KMS-11 (cell line): ENCODE results near the gene HIVEP1.
"Not testable (repeated sequence)": the region's sequence is repeated elsewhere in the genome, so short reads cannot be mapped to it uniquely, and the experiment has no call there.

Source experiments
- H2AFZ ChIP-seq: fragments of 200-600 bp; sonication (generic); 2 replicates; pipeline ENCODE4 v1.6.1; 2016; ENCODE audit warnings: antibody characterized with exemption, mixed run types, low read depth
- H3K27ac ChIP-seq: fragments of 200-600 bp; sonication (generic); 2 replicates; pipeline ENCODE4 v1.6.1; 2016; ENCODE audit warnings: mild to moderate bottlenecking, mixed run types
- H3K27me3 ChIP-seq: fragments of 200-600 bp; sonication (generic); 2 replicates; pipeline ENCODE4 v1.6.1; 2017; ENCODE audit warnings: mild to moderate bottlenecking, low read depth, mixed run types, moderate library complexity; ENCODE audit not compliant: insufficient read depth
- H3K36me3 ChIP-seq: fragments of 200-600 bp; sonication (generic); 2 replicates; pipeline ENCODE4 v1.6.1; 2017; ENCODE audit warnings: mild to moderate bottlenecking, mixed run types; ENCODE audit not compliant: insufficient read depth
- H3K4me1 ChIP-seq: fragments of 200-600 bp; sonication (generic); 2 replicates; pipeline ENCODE4 v1.6.1; 2016; ENCODE audit warnings: mild to moderate bottlenecking, low read depth, mixed run types; ENCODE audit not compliant: poor library complexity, severe bottlenecking
- H3K4me2 ChIP-seq: fragments of 200-600 bp; sonication (generic); 2 replicates; pipeline ENCODE4 v1.7.0; 2016; ENCODE audit warnings: mild to moderate bottlenecking, mixed run types
- H3K4me3 ChIP-seq: fragments of 200-600 bp; sonication (generic); IDR thresholded peaks from 2 replicates; pipeline ENCODE4 v1.6.1; 2017; ENCODE audit warnings: low read depth, low read length, mixed read lengths; ENCODE audit not compliant: insufficient read depth
- H3K79me2 ChIP-seq: fragments of 200-600 bp; sonication (generic); 2 replicates; pipeline ENCODE4 v1.6.1; 2016; ENCODE audit warnings: low read depth, mixed run types; ENCODE audit not compliant: insufficient read depth
- H3K9ac ChIP-seq: fragments of 200-600 bp; sonication (generic); 2 replicates; pipeline ENCODE4 v1.6.1; 2016; ENCODE audit warnings: mild to moderate bottlenecking, mixed run types
- H4K20me1 ChIP-seq: fragments of 200-600 bp; sonication (generic); 2 replicates; pipeline ENCODE4 v1.6.1; 2016; ENCODE audit warnings: mild to moderate bottlenecking, mixed run types; ENCODE audit not compliant: insufficient read depth
- TF ChIP-seq, protein P1 (sequence below): fragments of 200-600 bp; sonication (generic); conservative IDR thresholded peaks from 2 replicates; pipeline ENCODE4 v1.6.1; 2017; ENCODE audit warnings: low read depth, mild to moderate bottlenecking, antibody characterized with exemption, low read length, moderate library complexity, mixed read lengths

The HIVEP1 gene

DNA sequence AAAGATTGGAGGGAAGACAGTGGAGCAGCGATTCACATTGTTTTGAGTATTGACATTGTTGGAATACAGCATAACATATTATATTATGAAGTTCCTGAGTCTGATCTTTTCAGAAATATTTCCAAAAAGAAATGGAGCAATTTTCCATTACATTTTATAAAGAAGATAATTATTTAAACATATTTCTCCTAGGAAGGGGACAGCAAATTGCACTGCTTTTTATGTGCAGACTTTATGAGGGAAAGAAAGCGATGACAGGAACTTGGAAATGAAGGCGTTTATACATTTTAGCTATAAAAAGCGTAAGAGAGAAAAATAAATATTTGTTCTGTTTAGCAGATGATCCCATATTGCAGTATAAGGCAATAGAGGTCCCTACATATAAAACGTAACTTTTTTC lies 161.1 kb downstream of the HIVEP1 start:
- no peaks in the 10 kb centered on the region for H3K36me3 ChIP-seq
- TF ChIP-seq, protein P1, sequence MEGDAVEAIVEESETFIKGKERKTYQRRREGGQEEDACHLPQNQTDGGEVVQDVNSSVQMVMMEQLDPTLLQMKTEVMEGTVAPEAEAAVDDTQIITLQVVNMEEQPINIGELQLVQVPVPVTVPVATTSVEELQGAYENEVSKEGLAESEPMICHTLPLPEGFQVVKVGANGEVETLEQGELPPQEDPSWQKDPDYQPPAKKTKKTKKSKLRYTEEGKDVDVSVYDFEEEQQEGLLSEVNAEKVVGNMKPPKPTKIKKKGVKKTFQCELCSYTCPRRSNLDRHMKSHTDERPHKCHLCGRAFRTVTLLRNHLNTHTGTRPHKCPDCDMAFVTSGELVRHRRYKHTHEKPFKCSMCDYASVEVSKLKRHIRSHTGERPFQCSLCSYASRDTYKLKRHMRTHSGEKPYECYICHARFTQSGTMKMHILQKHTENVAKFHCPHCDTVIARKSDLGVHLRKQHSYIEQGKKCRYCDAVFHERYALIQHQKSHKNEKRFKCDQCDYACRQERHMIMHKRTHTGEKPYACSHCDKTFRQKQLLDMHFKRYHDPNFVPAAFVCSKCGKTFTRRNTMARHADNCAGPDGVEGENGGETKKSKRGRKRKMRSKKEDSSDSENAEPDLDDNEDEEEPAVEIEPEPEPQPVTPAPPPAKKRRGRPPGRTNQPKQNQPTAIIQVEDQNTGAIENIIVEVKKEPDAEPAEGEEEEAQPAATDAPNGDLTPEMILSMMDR = no peak
- H3K4me2 ChIP-seq = no peak overlapping the region
- no peaks in the 10 kb centered on the region for H3K79me2 ChIP-seq
- H3K4me3 ChIP-seq = no peak overlapping the region
- H4K20me1 ChIP-seq = no peaks in the 10 kb centered on the region
- H3K27ac ChIP-seq = no peak overlapping the region
- no peak overlapping the region for H2AFZ ChIP-seq
- no peaks in the 10 kb centered on the region for H3K27me3 ChIP-seq
- no peak overlapping the region for H3K9ac ChIP-seq
- H3K4me1 ChIP-seq = no peaks in the 10 kb centered on the region

DNA sequence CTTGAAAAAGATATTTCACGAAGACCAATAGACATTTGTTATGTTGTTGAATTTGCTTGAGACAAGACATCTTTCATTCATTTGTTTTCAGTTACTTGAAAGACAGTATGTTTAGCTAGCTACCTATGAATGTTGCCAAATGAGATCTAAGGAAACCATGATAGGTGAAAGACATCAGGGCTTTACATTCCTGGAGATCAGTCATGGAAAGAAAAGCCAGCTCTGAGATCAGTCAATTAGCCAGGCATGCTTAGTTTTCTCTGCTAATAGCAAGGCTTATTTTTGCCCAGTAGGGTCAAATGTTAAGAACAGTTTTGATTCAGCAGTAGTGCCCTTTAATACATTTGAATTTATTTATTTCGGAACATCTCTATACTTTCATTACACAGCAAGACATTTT lies 161.5 kb downstream of the HIVEP1 start:
- Histone ChIP-seq H3K4me3 (no peak overlapping the region), H4K20me1 (no peaks in the 10 kb centered on the region), H3K9ac (no peak overlapping the region), H3K36me3 (no peaks in the 10 kb centered on the region), H3K4me1 (no peaks in the 10 kb centered on the region), H2AFZ (no peak overlapping the region), H3K79me2 (no peaks in the 10 kb centered on the region), H3K27me3 (no peaks in the 10 kb centered on the region), H3K4me2 (no peak overlapping the region), H3K27ac (no peak overlapping the region)
- TF ChIP-seq, protein P1 = no peak

DNA sequence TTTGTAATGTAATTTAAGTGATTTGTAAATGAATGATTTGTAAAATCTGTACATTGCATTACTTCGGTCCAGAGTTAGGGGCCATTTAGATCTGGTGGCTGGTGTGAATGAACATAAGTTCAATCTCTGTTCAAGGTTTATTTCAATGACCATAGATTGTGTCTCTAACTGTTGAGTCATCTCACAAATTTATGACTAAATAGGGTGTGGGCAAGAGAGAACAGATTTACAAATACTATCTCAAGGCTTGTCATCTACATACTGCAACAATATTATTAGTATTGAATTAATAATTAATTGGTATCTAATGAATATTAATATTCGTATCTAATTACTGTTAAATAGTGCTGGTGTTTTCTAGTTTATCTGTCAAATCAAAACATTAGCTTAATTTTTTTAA lies 162.8 kb downstream of the HIVEP1 start:
- no peak overlapping the region for H3K27ac ChIP-seq
- TF ChIP-seq, protein P1 = no peak
- no peaks in the 10 kb centered on the region for H3K4me1 ChIP-seq
- H3K27me3 ChIP-seq = no peaks in the 10 kb centered on the region
- no peaks in the 10 kb centered on the region for H4K20me1 ChIP-seq
- no peaks in the 10 kb centered on the region for H3K36me3 ChIP-seq
- H3K79me2 ChIP-seq = no peaks in the 10 kb centered on the region
- H2AFZ ChIP-seq = no peak overlapping the region
- H3K4me2 ChIP-seq = no peak overlapping the region
- no peak overlapping the region for H3K9ac ChIP-seq
- no peak overlapping the region for H3K4me3 ChIP-seq

DNA sequence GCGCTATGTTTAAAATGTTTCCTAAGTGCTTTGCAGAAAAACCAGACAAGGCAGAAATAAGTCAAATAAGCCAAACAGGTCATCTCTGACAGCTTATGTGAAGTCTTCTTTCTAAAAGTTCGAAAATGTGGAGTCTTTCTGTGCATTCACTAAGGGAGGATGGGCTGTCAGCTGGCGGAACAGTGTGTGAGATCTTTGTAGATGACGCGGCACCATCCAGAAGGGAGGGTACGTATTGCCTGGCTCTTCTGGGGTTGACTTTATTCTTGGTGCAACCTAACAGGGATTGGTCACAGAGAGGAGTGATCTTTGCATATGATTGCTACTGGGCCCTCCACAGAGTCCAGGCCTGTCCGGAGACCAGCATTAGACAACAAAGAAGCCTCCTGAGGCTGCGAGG lies 163.5 kb downstream of the HIVEP1 start:
- Histone ChIP-seq H3K4me1 (no peaks in the 10 kb centered on the region), H3K4me3 (no peak overlapping the region), H3K36me3 (no peaks in the 10 kb centered on the region), H2AFZ (no peak overlapping the region), H3K79me2 (no peaks in the 10 kb centered on the region), H3K9ac (no peak overlapping the region), H4K20me1 (no peaks in the 10 kb centered on the region), H3K27ac (no peak overlapping the region), H3K27me3 (no peaks in the 10 kb centered on the region), H3K4me2 (no peak overlapping the region)
- TF ChIP-seq, protein P1 = no peak

DNA sequence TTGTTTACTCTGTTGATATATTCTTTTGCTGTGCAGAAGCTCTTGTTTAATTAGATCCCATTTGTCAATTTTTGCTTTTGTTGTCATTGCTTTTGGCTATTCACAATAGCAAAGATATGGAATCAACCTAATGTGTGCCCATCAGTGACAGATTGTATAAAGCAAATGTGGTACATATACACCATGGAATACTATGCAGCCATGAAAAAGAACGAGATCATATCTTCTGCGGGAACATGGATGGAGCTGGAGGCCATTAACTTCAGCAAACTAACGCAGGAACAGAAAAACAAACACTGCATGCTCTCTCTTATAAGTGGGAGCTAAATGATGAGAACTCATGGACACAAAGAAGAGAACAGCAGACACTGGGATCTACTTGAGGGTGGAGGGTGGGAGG lies 164.7 kb downstream of the HIVEP1 start:
- H2AFZ ChIP-seq, H4K20me1 ChIP-seq, H3K36me3 ChIP-seq, H3K9ac ChIP-seq, H3K79me2 ChIP-seq, H3K27me3 ChIP-seq, H3K27ac ChIP-seq, H3K4me2 ChIP-seq, H3K4me1 ChIP-seq, H3K4me3 ChIP-seq: not testable (repeated sequence)
